ENCODE results near the gene HSFX2. TPM values are rescaled to one million over a fixed set of nuclear protein-coding genes. Genes with fewer than 3 reads are reported as not detected.
A peak's percentile ranks its signal among the peaks of the same experiment; 100 is the strongest.

The HSFX2 gene
- total and polyA plus RNA-seq, 2 of the 13 experiments (the other 11 are each of a cell fraction or from before 2014, with no cell fraction given), result 0.13 TPM; not detected in 1

GRCh38 chrX:149631234-149632165 lies 36.4 kb upstream of the HSFX2 start, which contains the start of gene TMEM185A (continued):
- TF ChIP-seq MEIS2 (CRISPR knock-in tag; IDR thresholded peaks at IDR 0.05) (no peak), RARA (CRISPR knock-in tag; IDR thresholded peaks at IDR 0.05) (no peak), ZNF367 (CRISPR knock-in tag; IDR thresholded peaks at IDR 0.05; ENCODE audit: borderline replicate concordance) (no peak), ZNF546 (CRISPR knock-in tag; conservative IDR thresholded peaks at IDR 0.05) (no peak), BHLHE40 (IDR thresholded peaks at IDR 0.05; ENCODE audit: low read length) (peak; percentile 56; the same call in 1 of the 2 replicates), ZSCAN25 (CRISPR knock-in tag; IDR thresholded peaks at IDR 0.05) (no peak), ZNF275 (CRISPR knock-in tag; IDR thresholded peaks at IDR 0.05; ENCODE audit: borderline replicate concordance) (no peak), RARG (CRISPR knock-in tag; IDR thresholded peaks at IDR 0.05; ENCODE audit: low read depth) (no peak), SIX1 (CRISPR knock-in tag; IDR thresholded peaks at IDR 0.05; ENCODE audit: borderline replicate concordance) (no peak), ZBTB42 (CRISPR knock-in tag; IDR thresholded peaks at IDR 0.05) (no peak), ZFAT (CRISPR knock-in tag; conservative IDR thresholded peaks at IDR 0.05) (no peak), FOXP1 (IDR thresholded peaks at IDR 0.05) (no peak), FOXP1 (CRISPR knock-in tag; IDR thresholded peaks at IDR 0.05) (no peak), ZBTB25 (CRISPR knock-in tag; IDR thresholded peaks at IDR 0.05) (no peak), PATZ1 (CRISPR knock-in tag; IDR thresholded peaks at IDR 0.05) (0 out of 2 replicates have a peak, but pooled peaks have one; percentile 30)
- TF ChIP-seq, protein P1, sequence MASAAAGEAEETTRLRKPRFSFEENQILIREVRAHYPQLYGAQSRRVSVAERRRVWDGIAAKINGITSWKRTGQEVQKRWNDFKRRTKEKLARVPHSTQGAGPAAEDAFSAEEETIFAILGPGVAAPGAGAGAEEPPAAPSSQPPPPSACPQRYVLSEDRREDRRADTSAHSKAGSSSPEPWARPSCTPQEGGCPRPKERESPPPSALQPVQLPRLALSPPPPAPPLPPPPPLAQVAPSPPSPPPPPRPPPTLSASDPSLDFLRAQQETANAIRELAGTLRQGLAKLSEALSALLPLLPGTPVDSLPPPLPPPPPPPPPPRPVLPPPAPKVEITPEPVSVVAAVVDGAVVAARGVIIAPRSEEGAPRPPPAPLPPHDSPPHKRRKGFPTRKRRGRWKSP (CRISPR knock-in tag; IDR thresholded peaks at IDR 0.05), result no peak
- TF ChIP-seq, protein P2, sequence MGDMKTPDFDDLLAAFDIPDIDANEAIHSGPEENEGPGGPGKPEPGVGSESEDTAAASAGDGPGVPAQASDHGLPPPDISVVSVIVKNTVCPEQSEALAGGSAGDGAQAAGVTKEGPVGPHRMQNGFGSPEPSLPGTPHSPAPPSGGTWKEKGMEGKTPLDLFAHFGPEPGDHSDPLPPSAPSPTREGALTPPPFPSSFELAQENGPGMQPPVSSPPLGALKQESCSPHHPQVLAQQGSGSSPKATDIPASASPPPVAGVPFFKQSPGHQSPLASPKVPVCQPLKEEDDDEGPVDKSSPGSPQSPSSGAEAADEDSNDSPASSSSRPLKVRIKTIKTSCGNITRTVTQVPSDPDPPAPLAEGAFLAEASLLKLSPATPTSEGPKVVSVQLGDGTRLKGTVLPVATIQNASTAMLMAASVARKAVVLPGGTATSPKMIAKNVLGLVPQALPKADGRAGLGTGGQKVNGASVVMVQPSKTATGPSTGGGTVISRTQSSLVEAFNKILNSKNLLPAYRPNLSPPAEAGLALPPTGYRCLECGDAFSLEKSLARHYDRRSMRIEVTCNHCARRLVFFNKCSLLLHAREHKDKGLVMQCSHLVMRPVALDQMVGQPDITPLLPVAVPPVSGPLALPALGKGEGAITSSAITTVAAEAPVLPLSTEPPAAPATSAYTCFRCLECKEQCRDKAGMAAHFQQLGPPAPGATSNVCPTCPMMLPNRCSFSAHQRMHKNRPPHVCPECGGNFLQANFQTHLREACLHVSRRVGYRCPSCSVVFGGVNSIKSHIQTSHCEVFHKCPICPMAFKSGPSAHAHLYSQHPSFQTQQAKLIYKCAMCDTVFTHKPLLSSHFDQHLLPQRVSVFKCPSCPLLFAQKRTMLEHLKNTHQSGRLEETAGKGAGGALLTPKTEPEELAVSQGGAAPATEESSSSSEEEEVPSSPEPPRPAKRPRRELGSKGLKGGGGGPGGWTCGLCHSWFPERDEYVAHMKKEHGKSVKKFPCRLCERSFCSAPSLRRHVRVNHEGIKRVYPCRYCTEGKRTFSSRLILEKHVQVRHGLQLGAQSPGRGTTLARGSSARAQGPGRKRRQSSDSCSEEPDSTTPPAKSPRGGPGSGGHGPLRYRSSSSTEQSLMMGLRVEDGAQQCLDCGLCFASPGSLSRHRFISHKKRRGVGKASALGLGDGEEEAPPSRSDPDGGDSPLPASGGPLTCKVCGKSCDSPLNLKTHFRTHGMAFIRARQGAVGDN (CRISPR knock-in tag; IDR thresholded peaks at IDR 0.05), result peak; percentile 74
